ENCODE measurements around the gene OOSP1. TPM values are rescaled to one million over a fixed set of nuclear protein-coding genes. Genes with fewer than 3 reads are reported as not detected.

OOSP1 gene
- polyA plus RNA-seq, 1 donor (not counting 4 experiments of a cell fraction or from before 2014, with no cell fraction given), result not detected

DNA sequence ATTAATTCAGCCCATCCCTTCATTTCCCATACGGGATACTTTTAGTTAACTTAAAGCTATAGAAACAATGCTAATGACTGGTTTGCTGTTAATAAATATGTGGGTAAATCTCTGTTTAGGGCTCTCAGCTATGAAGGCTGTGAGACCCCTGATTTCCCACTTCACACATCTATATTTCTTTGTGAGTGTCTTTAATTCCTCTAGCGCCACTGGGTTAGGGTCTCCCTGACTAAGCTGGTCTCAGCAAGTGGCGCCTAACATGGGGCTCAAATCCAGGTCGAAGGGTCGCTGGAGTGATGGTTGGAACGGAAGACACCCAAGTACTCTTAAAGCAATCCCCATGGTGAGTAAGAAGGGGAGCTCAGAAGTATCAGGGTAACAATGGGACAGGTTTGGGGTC, 14.4 kb upstream of the OOSP1 start:
- Histone ChIP-seq H3K36me3 (ENCODE audit: control insufficient read depth in 2 of 2, extremely low read depth in 1 of 2, insufficient read depth in 2 of 2, low read length in 2 of 2) (no peaks in the 10 kb centered on the region), H3K9ac (ENCODE audit: control insufficient read depth, extremely low read depth, insufficient read depth, low read length) (no peak overlapping the region), H3K27me3 (ENCODE audit: control insufficient read depth, extremely low read depth, insufficient read depth, low read length) (no peaks in the 10 kb centered on the region), H3K4me3 (ENCODE audit: control insufficient read depth in 2 of 3, extremely low read depth in 1 of 3, insufficient read depth in 2 of 3, low read depth in 1 of 3, low read length in 3 of 3) (no peak overlapping the region), H4K20me1 (ENCODE audit: control insufficient read depth, extremely low read depth, insufficient read depth, low read length) (no peaks in the 10 kb centered on the region), H3K9me3 (ENCODE audit: control insufficient read depth, low read depth, low read length) (peaks cover 7% of the 10 kb centered on the region), H3K9me1 (ENCODE audit: control insufficient read depth, extremely low read depth, insufficient read depth, low read length) (no peaks in the 10 kb centered on the region), H2AFZ (ENCODE audit: control insufficient read depth, low read length) (no peak overlapping the region), H3K4me1 (ENCODE audit: control insufficient read depth, extremely low read depth, insufficient read depth, low read length) (no peaks in the 10 kb centered on the region), H3K27ac (ENCODE audit: control insufficient read depth, insufficient read depth, low read length) (no peak overlapping the region), H3K4me2 (ENCODE audit: control insufficient read depth, extremely low read depth, insufficient read depth, low read depth, low read length) (no peak overlapping the region), H3K79me2 (ENCODE audit: control insufficient read depth, insufficient read depth, low read length) (no peaks in the 10 kb centered on the region)
- no peak for TF ChIP-seq EZH2 (IDR thresholded peaks at IDR 0.05; ENCODE audit: low read length)
- TF ChIP-seq, protein P1, sequence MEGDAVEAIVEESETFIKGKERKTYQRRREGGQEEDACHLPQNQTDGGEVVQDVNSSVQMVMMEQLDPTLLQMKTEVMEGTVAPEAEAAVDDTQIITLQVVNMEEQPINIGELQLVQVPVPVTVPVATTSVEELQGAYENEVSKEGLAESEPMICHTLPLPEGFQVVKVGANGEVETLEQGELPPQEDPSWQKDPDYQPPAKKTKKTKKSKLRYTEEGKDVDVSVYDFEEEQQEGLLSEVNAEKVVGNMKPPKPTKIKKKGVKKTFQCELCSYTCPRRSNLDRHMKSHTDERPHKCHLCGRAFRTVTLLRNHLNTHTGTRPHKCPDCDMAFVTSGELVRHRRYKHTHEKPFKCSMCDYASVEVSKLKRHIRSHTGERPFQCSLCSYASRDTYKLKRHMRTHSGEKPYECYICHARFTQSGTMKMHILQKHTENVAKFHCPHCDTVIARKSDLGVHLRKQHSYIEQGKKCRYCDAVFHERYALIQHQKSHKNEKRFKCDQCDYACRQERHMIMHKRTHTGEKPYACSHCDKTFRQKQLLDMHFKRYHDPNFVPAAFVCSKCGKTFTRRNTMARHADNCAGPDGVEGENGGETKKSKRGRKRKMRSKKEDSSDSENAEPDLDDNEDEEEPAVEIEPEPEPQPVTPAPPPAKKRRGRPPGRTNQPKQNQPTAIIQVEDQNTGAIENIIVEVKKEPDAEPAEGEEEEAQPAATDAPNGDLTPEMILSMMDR (optimal IDR thresholded peaks at IDR 0.05 in 1 of 3, IDR thresholded peaks at IDR 0.05 in 1 of 3, conservative IDR thresholded peaks at IDR 0.05 in 1 of 3; ENCODE audit: extremely low read depth in 1 of 3, insufficient read depth in 2 of 3, low read length in 3 of 3), result no peak
- DNase-seq (ENCODE audit: low read depth, low spot score) (no peak), FAIRE-seq (no peak)
- dilution Hi-C loops (cut with MboI; ENCODE audit: extremely low pct_ligation_motif_present, low sequenced_read_pairs), result no loop called here

DNA sequence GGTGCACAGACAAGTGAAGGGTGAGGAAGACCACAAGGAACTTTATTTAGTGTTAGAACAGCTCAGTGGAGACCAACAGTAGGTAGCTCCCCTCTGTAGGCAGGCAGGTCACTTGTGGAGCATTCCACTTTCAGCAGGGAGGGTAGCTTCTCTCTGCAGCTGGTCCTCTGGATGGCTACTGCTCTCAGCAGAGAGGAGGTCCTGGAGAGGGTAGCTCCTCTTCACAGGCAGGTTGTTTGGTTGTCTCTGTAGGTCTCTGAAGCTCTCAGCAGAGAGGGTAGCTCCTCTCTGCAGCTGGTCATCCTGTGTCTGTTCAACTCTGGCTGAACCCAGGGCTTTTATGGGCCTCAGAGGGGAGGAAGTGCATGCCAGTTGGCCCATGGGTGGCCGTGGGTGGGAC, 6.5 kb upstream of the OOSP1 start:
- H3K9me1 ChIP-seq (ENCODE audit: control insufficient read depth, extremely low read depth, insufficient read depth, low read length), result no peaks in the 10 kb centered on the region
- FAIRE-seq, result no peak
- H3K9ac ChIP-seq (ENCODE audit: control insufficient read depth, extremely low read depth, insufficient read depth, low read length), result no peak overlapping the region
- TF ChIP-seq, protein P1 (optimal IDR thresholded peaks at IDR 0.05 in 1 of 3, IDR thresholded peaks at IDR 0.05 in 1 of 3, conservative IDR thresholded peaks at IDR 0.05 in 1 of 3; ENCODE audit: extremely low read depth in 1 of 3, insufficient read depth in 2 of 3, low read length in 3 of 3), result no peak
- no peak for TF ChIP-seq EZH2 (IDR thresholded peaks at IDR 0.05; ENCODE audit: low read length)
- H3K27me3 ChIP-seq (ENCODE audit: control insufficient read depth, extremely low read depth, insufficient read depth, low read length), result no peaks in the 10 kb centered on the region
- H3K79me2 ChIP-seq (ENCODE audit: control insufficient read depth, insufficient read depth, low read length), result no peaks in the 10 kb centered on the region
- no peaks in the 10 kb centered on the region for H3K4me1 ChIP-seq (ENCODE audit: control insufficient read depth, extremely low read depth, insufficient read depth, low read length)
- no peak overlapping the region for H2AFZ ChIP-seq (ENCODE audit: control insufficient read depth, low read length)
- no peak overlapping the region for H3K4me3 ChIP-seq (ENCODE audit: control insufficient read depth in 2 of 3, extremely low read depth in 1 of 3, insufficient read depth in 2 of 3, low read depth in 1 of 3, low read length in 3 of 3)
- no peak for DNase-seq (ENCODE audit: low read depth, low spot score)
- dilution Hi-C loops (cut with MboI; ENCODE audit: extremely low pct_ligation_motif_present, low sequenced_read_pairs), result no loop called here
- no peak overlapping the region for H3K4me2 ChIP-seq (ENCODE audit: control insufficient read depth, extremely low read depth, insufficient read depth, low read depth, low read length)
- H3K27ac ChIP-seq (ENCODE audit: control insufficient read depth, insufficient read depth, low read length), result no peak overlapping the region
- no peaks in the 10 kb centered on the region for H4K20me1 ChIP-seq (ENCODE audit: control insufficient read depth, extremely low read depth, insufficient read depth, low read length)
- no peaks in the 10 kb centered on the region for H3K36me3 ChIP-seq (ENCODE audit: control insufficient read depth in 2 of 2, extremely low read depth in 1 of 2, insufficient read depth in 2 of 2, low read length in 2 of 2)
- no peaks in the 10 kb centered on the region for H3K9me3 ChIP-seq (ENCODE audit: control insufficient read depth, low read depth, low read length)

All from keratinocyte (primary cell).